HAP-1 (cell line): ENCODE results near the gene RPS6KB1.
A peak's percentile ranks its signal among the peaks of the same experiment; 100 is the strongest.
"Not testable (repeated sequence)": the region's sequence is repeated elsewhere in the genome, so short reads cannot be mapped to it uniquely, and the experiment has no call there.

ENCODE experiments used
- DNase-seq, 2 experiments: peaks; one replicate each; pipeline ENCODE4 v3.0.0-alpha.2; 2016 to 2020; ENCODE audit warnings: low spot score in 2 of 2
- H3K27me3 ChIP-seq: fragments of 250-450 bp; sonication (Bioruptor Pico); 2 replicates; pipeline ENCODE4 v1.5.1; 2020; ENCODE audit warnings: low read depth, mild to moderate bottlenecking, moderate library complexity
- H3K36me3 ChIP-seq: fragments of 250-450 bp; sonication (Bioruptor Pico); replicated peaks from 2 replicates; pipeline ENCODE4 v1.5.1; 2020; ENCODE audit warnings: mild to moderate bottlenecking
- H3K4me1 ChIP-seq: fragments of 250-450 bp; sonication (Bioruptor Pico); 2 replicates; pipeline ENCODE4 v1.5.1; 2020; ENCODE audit warnings: mild to moderate bottlenecking
- H3K4me3 ChIP-seq: fragments of 250-450 bp; sonication (Bioruptor Pico); 2 replicates; pipeline ENCODE4 v1.5.1; 2020; ENCODE audit warnings: mild to moderate bottlenecking, moderate library complexity
- H3K9me3 ChIP-seq: fragments of 250-450 bp; sonication (Bioruptor Pico); 2 replicates; pipeline ENCODE4 v1.5.1; 2020; ENCODE audit warnings: mild to moderate bottlenecking, moderate library complexity
- in situ Hi-C: fragments of 300-500 bp; cut with MboI; formaldehyde crosslinking; loops from 3 replicates; pipeline ENCODE4 v1.14.3; 2020; ENCODE audit warnings: low sequenced_read_pairs, inconsistent platforms, mixed read lengths

The RPS6KB1 gene

DNA sequence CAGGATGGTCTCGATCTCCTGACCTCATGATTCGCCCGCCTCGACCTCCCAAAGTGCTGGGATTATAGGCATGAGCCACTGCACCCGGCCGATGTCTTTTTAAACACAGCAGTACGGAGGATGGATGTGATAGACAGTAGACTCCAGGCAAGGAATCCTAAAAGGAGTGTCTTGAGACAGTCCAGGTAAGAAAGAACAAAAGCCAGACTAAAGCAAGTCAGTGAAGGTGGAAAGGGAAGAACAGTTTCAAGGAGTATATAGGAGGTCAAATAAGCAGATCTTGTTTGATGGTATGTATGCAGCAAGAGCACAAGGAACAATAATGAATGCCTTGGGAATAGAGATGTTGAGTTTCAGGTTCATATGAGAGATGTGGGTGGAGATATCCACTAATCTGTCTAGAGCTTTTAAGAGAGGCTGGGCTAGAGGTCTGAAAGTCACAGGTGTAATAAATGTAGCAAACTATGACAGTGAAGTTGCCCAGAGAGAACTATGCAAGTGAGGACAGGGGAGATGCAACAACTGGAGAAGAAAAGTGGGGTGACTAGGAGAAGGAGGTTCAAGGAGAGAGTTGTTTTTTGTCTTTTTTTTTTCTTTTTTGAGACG is 4.7 kb upstream of the RPS6KB1 start:
- Histone ChIP-seq H3K36me3 (peaks cover 37% of the 10 kb centered on the region), H3K4me1 (no peaks in the 10 kb centered on the region), H3K27me3 (no peaks in the 10 kb centered on the region), H3K4me3 (no peak overlapping the region), H3K9me3 (no peaks in the 10 kb centered on the region)
- DNase-seq = no peak
- in situ Hi-C loops = no loop called here

DNA sequence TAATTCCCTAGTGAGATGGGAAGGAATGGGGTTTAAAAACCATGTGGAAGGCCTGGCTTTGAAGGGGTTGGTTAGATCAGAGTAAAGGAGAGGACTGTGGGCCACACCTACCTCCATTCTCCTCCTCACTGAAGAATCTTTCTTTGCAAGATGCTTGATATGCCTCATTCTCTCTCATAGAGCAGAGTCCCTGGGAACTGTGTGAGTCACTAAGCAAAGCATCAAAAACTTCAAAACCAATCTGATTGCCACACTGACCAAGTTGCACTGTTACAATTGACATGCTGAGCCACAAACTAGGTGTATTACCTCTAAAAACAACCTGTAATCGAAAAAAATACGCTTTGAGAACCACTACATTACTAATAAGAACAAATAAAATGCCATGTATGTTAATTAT is 2.2 kb upstream of the RPS6KB1 start:
- peaks cover 22% of the 10 kb centered on the region; the same call in 1 of the 2 replicates for H3K36me3 ChIP-seq
- no peak overlapping the region for H3K4me3 ChIP-seq
- H3K4me1 ChIP-seq = no peaks in the 10 kb centered on the region; the same call in 1 of the 2 replicates
- DNase-seq = no peak
- in situ Hi-C loops = no loop called here
- no peaks in the 10 kb centered on the region for H3K27me3 ChIP-seq
- H3K9me3 ChIP-seq = no peaks in the 10 kb centered on the region

DNA sequence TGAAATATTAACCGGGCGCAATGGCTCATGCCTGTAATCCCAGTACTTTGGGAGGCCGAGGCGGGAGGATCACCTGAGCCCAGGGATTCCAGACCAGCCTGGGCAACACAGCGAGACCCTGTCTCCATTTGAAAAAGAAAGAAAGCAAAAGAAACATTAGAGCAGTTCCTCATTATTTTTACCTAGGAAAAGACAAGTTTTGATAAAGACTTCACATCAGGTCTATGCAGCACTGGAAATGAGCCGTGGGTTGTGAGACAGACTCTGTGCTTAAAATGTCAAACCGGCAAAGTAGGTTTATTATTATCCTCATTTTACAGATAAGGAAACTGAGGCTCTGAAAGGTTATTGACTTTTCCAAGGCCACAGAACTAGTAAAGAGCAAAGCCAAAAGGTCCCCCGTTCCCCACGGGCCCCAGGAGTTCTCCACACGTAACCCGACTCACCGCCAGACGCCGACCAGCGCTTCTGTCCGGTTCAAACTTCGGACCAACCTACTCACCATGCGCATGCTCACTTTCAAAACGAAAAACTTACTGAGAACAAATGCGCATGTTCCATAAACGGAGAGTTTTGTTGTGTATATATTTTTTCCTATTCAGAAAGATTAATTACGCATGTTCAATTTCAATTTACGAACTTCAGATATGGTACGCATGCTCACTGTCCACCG is 534 bp upstream of the RPS6KB1 start:
- H3K4me3 ChIP-seq = peak overlapping the region; percentile 88
- H3K36me3 ChIP-seq = peaks cover 17% of the 10 kb centered on the region; the same call in 1 of the 2 replicates
- DNase-seq = peak in 1 of 2 experiments; percentile 14
- H3K4me1 ChIP-seq = no peaks in the 10 kb centered on the region; the same call in 1 of the 2 replicates
- in situ Hi-C loops = no loop called here
- no peaks in the 10 kb centered on the region for H3K27me3 ChIP-seq
- H3K9me3 ChIP-seq = no peaks in the 10 kb centered on the region

- in situ Hi-C loops = no loop called here
- Histone ChIP-seq H3K4me3 (peak overlapping the region; percentile 88), H3K4me1 (no peaks in the 10 kb centered on the region; the same call in 1 of the 2 replicates), H3K36me3 (peaks cover 12% of the 10 kb centered on the region; the same call in 1 of the 2 replicates), H3K27me3 (no peaks in the 10 kb centered on the region), H3K9me3 (no peaks in the 10 kb centered on the region)
- peak in 1 of 2 experiments; percentile 54 for DNase-seq
These were observed 767 bp downstream of the RPS6KB1 start for GRCh38 chr17:59893676-59894100.

GRCh38 chr17:59897090-59897489 is 4.2 kb downstream of the RPS6KB1 start:
- H3K27me3 ChIP-seq = no peaks in the 10 kb centered on the region
- H3K9me3 ChIP-seq = no peaks in the 10 kb centered on the region
- in situ Hi-C loops = no loop called here
- DNase-seq = no peak
- no peaks in the 10 kb centered on the region; the same call in 1 of the 2 replicates for H3K4me1 ChIP-seq
- peaks cover 14% of the 10 kb centered on the region; the same call in 1 of the 2 replicates for H3K36me3 ChIP-seq
- H3K4me3 ChIP-seq = no peak overlapping the region

DNA sequence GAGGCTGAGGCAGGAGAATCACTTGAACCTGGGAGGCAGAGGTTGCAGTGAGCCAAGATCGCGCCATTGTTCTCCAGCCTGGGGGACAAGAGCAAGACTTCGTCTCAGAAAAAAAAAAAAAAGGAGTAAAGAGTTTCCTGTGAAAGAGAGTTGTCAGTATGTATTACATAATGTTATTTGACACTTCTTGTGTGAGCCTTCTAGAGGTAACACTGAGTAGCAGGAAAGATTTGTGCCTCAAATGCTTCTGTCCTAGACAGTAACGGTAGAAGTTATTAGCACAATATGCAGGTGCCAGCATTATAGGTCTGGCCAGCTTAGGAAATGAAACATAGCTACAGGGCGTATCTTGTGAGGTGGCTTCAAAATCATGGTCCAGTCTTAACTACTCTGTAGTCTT is 6.2 kb downstream of the RPS6KB1 start:
- H3K4me3 ChIP-seq = no peak overlapping the region
- no peak for DNase-seq
- H3K9me3 ChIP-seq = no peaks in the 10 kb centered on the region
- peaks cover 11% of the 10 kb centered on the region; the same call in 1 of the 2 replicates for H3K36me3 ChIP-seq
- no peaks in the 10 kb centered on the region; the same call in 1 of the 2 replicates for H3K4me1 ChIP-seq
- in situ Hi-C loops = no loop called here
- H3K27me3 ChIP-seq = no peaks in the 10 kb centered on the region

DNA sequence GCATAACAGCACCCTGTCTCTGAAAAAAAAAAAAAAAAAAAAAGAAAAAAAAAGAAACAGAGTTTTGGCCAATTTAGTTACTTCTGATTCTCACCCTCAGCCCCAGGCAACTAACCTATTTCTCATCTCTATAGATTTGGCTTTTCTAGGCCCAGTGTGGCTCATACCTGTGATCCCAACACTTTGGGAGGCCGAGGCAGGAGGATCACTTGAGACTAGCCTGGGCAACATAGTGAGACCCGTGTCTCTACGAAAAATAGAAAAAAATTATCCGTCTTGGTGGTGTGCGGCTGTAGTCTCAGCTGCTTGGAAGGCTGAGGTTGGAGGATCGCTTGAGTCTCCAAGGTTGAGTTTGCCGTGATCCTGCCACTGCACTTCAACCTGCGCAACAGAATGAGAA is 8.7 kb downstream of the RPS6KB1 start:
- peaks cover 5% of the 10 kb centered on the region; the same call in 1 of the 2 replicates for H3K36me3 ChIP-seq
- no peaks in the 10 kb centered on the region; the same call in 1 of the 2 replicates for H3K4me1 ChIP-seq
- no peaks in the 10 kb centered on the region for H3K9me3 ChIP-seq
- in situ Hi-C loops = loop anchor here (25.0 kb wide), 2 partner anchors 536 to 589 kb away; no protein-coding TSS in a partner anchor
- no peak for DNase-seq
- H3K4me3 ChIP-seq = no peak overlapping the region
- H3K27me3 ChIP-seq = no peaks in the 10 kb centered on the region

- in situ Hi-C loops = loop anchor here (25.0 kb wide), 2 partner anchors 534 to 591 kb away; no protein-coding TSS in a partner anchor
- no peak for DNase-seq
- Histone ChIP-seq H3K36me3 (peaks cover 5% of the 10 kb centered on the region; the same call in 1 of the 2 replicates), H3K4me1 (no peaks in the 10 kb centered on the region; the same call in 1 of the 2 replicates), H3K4me3 (no peak overlapping the region), H3K9me3 (no peaks in the 10 kb centered on the region), H3K27me3 (no peaks in the 10 kb centered on the region)
These were observed 10.5 kb downstream of the RPS6KB1 start for GRCh38 chr17:59903455-59903854.

- Histone ChIP-seq H3K4me1 (no peaks in the 10 kb centered on the region), H3K27me3 (no peaks in the 10 kb centered on the region), H3K36me3 (no peaks in the 10 kb centered on the region), H3K9me3 (no peaks in the 10 kb centered on the region), H3K4me3 (no peak overlapping the region)
- DNase-seq = no peak
- in situ Hi-C loops = loop anchor here (25.0 kb wide), 2 partner anchors 530 to 595 kb away; no protein-coding TSS in a partner anchor
These were observed 14.5 kb downstream of the RPS6KB1 start for GRCh38 chr17:59907467-59907866.

- no peak overlapping the region for H3K4me3 ChIP-seq
- peak; percentile 25 to 56 for DNase-seq
These were observed 21.4 kb downstream of the RPS6KB1 start for GRCh38 chr17:59914274-59914854.

GRCh38 chr17:59916446-59916845 is 23.5 kb downstream of the RPS6KB1 start:
- DNase-seq = no peak
- Histone ChIP-seq H3K36me3 (peaks cover 45% of the 10 kb centered on the region), H3K4me3 (no peak overlapping the region), H3K27me3 (no peaks in the 10 kb centered on the region), H3K4me1 (no peaks in the 10 kb centered on the region), H3K9me3 (no peaks in the 10 kb centered on the region)
- in situ Hi-C loops = loop anchor here (10.0 to 25.0 kb wide), 3 partner anchors 118 to 604 kb away; no protein-coding TSS in a partner anchor

More at GRCh38 chr17:59914274-59914854, 21.4 kb downstream of the RPS6KB1 start:
- H3K4me1 ChIP-seq = no peaks in the 10 kb centered on the region
- no peaks in the 10 kb centered on the region for H3K9me3 ChIP-seq
- H3K27me3 ChIP-seq = no peaks in the 10 kb centered on the region
- in situ Hi-C loops = loop anchor here (10.0 to 25.0 kb wide), 3 partner anchors 120 to 602 kb away; no protein-coding TSS in a partner anchor
- peaks cover 34% of the 10 kb centered on the region for H3K36me3 ChIP-seq

DNA sequence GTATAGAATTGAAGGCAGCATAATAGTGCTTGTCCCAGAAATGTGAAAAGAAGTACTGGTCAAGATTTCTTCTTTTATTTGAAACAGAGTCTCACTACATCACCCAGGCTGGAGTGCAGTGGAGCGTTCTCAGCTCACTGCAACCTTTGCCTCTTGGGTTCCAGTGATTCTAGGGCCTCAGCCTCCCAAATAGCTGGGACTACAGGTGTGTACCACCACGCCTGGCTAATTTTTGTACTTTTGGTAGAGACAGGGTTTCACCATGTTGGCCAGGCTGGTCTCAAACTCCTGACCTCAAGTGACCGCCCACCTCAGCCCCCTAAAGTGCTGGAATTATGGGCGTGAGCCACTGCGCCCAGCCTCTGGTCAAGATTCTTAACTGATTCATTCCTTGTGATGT is 27.7 kb downstream of the RPS6KB1 start:
- in situ Hi-C loops = loop anchor here (25.0 kb wide), 2 partner anchors 517 to 608 kb away; no protein-coding TSS in a partner anchor
- not testable (repeated sequence) for H3K9me3 ChIP-seq, H3K4me3 ChIP-seq, H3K27me3 ChIP-seq, DNase-seq, H3K4me1 ChIP-seq
- H3K36me3 ChIP-seq = peaks cover 42% of the 10 kb centered on the region

DNA sequence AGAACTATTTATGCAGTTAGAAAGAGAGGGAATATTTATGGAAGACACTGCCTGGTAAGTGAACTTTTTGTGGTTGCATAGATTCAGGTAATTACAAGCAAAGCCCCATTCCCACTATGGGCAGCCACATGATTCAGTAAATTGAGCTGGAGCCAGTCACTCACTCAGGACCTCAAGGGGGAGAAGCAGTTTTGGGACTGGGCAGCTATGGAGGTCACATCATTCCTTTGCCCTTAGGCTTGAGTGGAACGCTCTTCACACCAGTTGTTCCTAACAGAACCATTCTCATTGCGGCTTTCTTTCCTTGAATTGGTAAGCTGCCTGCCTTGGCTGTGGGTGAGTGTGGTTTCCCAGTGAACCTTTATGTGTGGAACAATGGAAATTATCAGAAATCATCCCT is 37.2 kb downstream of the RPS6KB1 start:
- H3K27me3 ChIP-seq, H3K4me1 ChIP-seq, H3K4me3 ChIP-seq, DNase-seq, in situ Hi-C loops, H3K9me3 ChIP-seq: not testable (repeated sequence)
- H3K36me3 ChIP-seq = peaks cover 44% of the 10 kb centered on the region
